Ectodermal cell (in vitro differentiated cells): ENCODE data around the gene CALCOCO1.
"Not testable (repeated sequence)": the region's sequence is repeated elsewhere in the genome, so short reads cannot be mapped to it uniquely, and the experiment has no call there.

ENCODE experiments used
- H3K27ac ChIP-seq: 2 replicates; pipeline ENCODE4 v1.7.0; 2013; ENCODE audit warnings: mild to moderate bottlenecking, low read depth, low read length; ENCODE audit not compliant: insufficient read depth, poor library complexity, severe bottlenecking
- H3K27me3 ChIP-seq: 2 replicates; pipeline ENCODE4 v1.7.0; 2013; ENCODE audit warnings: mild to moderate bottlenecking, low read length; ENCODE audit not compliant: insufficient read depth, control insufficient read depth, poor library complexity, severe bottlenecking
- H3K36me3 ChIP-seq: one replicate; pipeline ENCODE4 v1.7.0; 2013; ENCODE audit warnings: low read length; ENCODE audit not compliant: control insufficient read depth, insufficient read depth
- H3K4me1 ChIP-seq: one replicate; pipeline ENCODE4 v1.7.0; 2013; ENCODE audit warnings: low read length; ENCODE audit not compliant: control insufficient read depth, insufficient read depth
- H3K4me3 ChIP-seq: 2 replicates; pipeline ENCODE4 v1.7.0; 2013; ENCODE audit warnings: low read depth, low read length, control low read depth; ENCODE audit not compliant: insufficient read depth
- H3K9me3 ChIP-seq: 2 replicates; pipeline ENCODE4 v1.7.0; 2013; ENCODE audit warnings: mild to moderate bottlenecking, low read length, moderate library complexity; ENCODE audit not compliant: control insufficient read depth
- WGBS, 2 experiments: methylation state at CpG; one replicate each; pipeline ENCODE4 v1.1.7; 2013; ENCODE audit warnings: missing lambda C conversion rate in 2 of 2; 5-methylcytosine and 5-hydroxymethylcytosine counted together

CALCOCO1 gene

GRCh38 chr12:53719649-53720048 is 7.6 kb downstream of the CALCOCO1 start:
- no peaks in the 10 kb centered on the region for H3K27me3 ChIP-seq
- WGBS, 2 experiments = 57 to 65% methylated on average over 2 of the region's 2 CpGs

GRCh38 chr12:53718567-53718966 is 8.7 kb downstream of the CALCOCO1 start:
- not testable (repeated sequence) for H3K9me3 ChIP-seq, H3K27me3 ChIP-seq, H3K36me3 ChIP-seq, H3K27ac ChIP-seq, H3K4me1 ChIP-seq, H3K4me3 ChIP-seq
- WGBS, 2 experiments = 93 to 96% methylated on average over 6 of the region's 6 CpGs

More at GRCh38 chr12:53719649-53720048, 7.6 kb downstream of the CALCOCO1 start:
- Histone ChIP-seq H3K4me3 (no peak overlapping the region), H3K4me1 (no peaks in the 10 kb centered on the region), H3K9me3 (no peaks in the 10 kb centered on the region), H3K36me3 (no peaks in the 10 kb centered on the region), H3K27ac (no peak overlapping the region)

- H3K4me1 ChIP-seq = no peaks in the 10 kb centered on the region
- no peaks in the 10 kb centered on the region for H3K36me3 ChIP-seq
- WGBS, 2 experiments = 90 to 91% methylated on average over 5 of the region's 5 CpGs
Observed at GRCh38 chr12:53717319-53717718, 9.9 kb downstream of the CALCOCO1 start.

GRCh38 chr12:53714004-53714403 is 13.2 kb downstream of the CALCOCO1 start:
- no peaks in the 10 kb centered on the region for H3K36me3 ChIP-seq
- no peak overlapping the region for H3K27ac ChIP-seq
- no peak overlapping the region for H3K4me3 ChIP-seq
- H3K9me3 ChIP-seq = no peaks in the 10 kb centered on the region
- 92 to 95% methylated on average over 3 to 4 of the region's 4 CpGs for WGBS, 2 experiments
- H3K27me3 ChIP-seq = no peaks in the 10 kb centered on the region
- no peaks in the 10 kb centered on the region for H3K4me1 ChIP-seq

More at GRCh38 chr12:53717319-53717718, 9.9 kb downstream of the CALCOCO1 start:
- H3K27ac ChIP-seq = no peak overlapping the region
- no peaks in the 10 kb centered on the region for H3K9me3 ChIP-seq
- no peaks in the 10 kb centered on the region for H3K27me3 ChIP-seq
- no peak overlapping the region for H3K4me3 ChIP-seq

- Histone ChIP-seq H3K9me3 (no peaks in the 10 kb centered on the region), H3K27me3 (no peaks in the 10 kb centered on the region), H3K27ac (no peak overlapping the region)
Observed at GRCh38 chr12:53713516-53713915, 13.7 kb downstream of the CALCOCO1 start.

GRCh38 chr12:53712059-53712643 is 15.1 kb downstream of the CALCOCO1 start:
- 74 to 79% methylated on average over 8 of the region's 8 CpGs for WGBS, 2 experiments
- H3K27ac ChIP-seq = no peak overlapping the region
- H3K36me3 ChIP-seq = no peaks in the 10 kb centered on the region

More at GRCh38 chr12:53713516-53713915, 13.7 kb downstream of the CALCOCO1 start:
- Histone ChIP-seq H3K4me1 (no peaks in the 10 kb centered on the region), H3K36me3 (no peaks in the 10 kb centered on the region), H3K4me3 (no peak overlapping the region)
- 90 to 93% methylated on average over 9 of the region's 9 CpGs for WGBS, 2 experiments

GRCh38 chr12:53710091-53710490 is 17.2 kb downstream of the CALCOCO1 start:
- no peak overlapping the region for H3K4me3 ChIP-seq
- WGBS, 2 experiments = 81 to 83% methylated on average over 5 to 6 of the region's 6 CpGs
- H3K27me3 ChIP-seq = no peaks in the 10 kb centered on the region
- no peaks in the 10 kb centered on the region for H3K36me3 ChIP-seq
- H3K9me3 ChIP-seq = no peaks in the 10 kb centered on the region
- H3K27ac ChIP-seq = no peak overlapping the region
- no peaks in the 10 kb centered on the region for H3K4me1 ChIP-seq

More at GRCh38 chr12:53712059-53712643, 15.1 kb downstream of the CALCOCO1 start:
- no peaks in the 10 kb centered on the region for H3K9me3 ChIP-seq
- H3K27me3 ChIP-seq = no peaks in the 10 kb centered on the region
- no peaks in the 10 kb centered on the region for H3K4me1 ChIP-seq
- no peak overlapping the region for H3K4me3 ChIP-seq

- H3K4me3 ChIP-seq = no peak overlapping the region
- WGBS, 2 experiments = 85 to 92% methylated on average over 3 to 4 of the region's 4 CpGs
- H3K36me3 ChIP-seq = no peaks in the 10 kb centered on the region
- no peak overlapping the region for H3K27ac ChIP-seq
- no peaks in the 10 kb centered on the region for H3K9me3 ChIP-seq
- no peaks in the 10 kb centered on the region for H3K4me1 ChIP-seq
- no peaks in the 10 kb centered on the region for H3K27me3 ChIP-seq
Observed at GRCh38 chr12:53709671-53710070, 17.6 kb downstream of the CALCOCO1 start.

- no peaks in the 10 kb centered on the region for H3K4me1 ChIP-seq
- H3K27ac ChIP-seq = no peak overlapping the region
- no peaks in the 10 kb centered on the region for H3K36me3 ChIP-seq
- no peaks in the 10 kb centered on the region for H3K9me3 ChIP-seq
- no peak overlapping the region for H3K4me3 ChIP-seq
- WGBS, 2 experiments = 87 to 88% methylated on average over 1 of the region's 1 CpG
- H3K27me3 ChIP-seq = peaks cover 11% of the 10 kb centered on the region
Observed at GRCh38 chr12:53706080-53706479, 21.2 kb downstream of the CALCOCO1 start.

- WGBS, 2 experiments = 89 to 98% methylated on average over 4 of the region's 4 CpGs
- no peaks in the 10 kb centered on the region for H3K9me3 ChIP-seq
- H3K4me1 ChIP-seq = no peaks in the 10 kb centered on the region
- H3K36me3 ChIP-seq = no peaks in the 10 kb centered on the region
- no peak overlapping the region for H3K27ac ChIP-seq
- H3K27me3 ChIP-seq = peaks cover 33% of the 10 kb centered on the region
- no peak overlapping the region for H3K4me3 ChIP-seq
Observed at GRCh38 chr12:53703756-53704155, 23.5 kb downstream of the CALCOCO1 start.
